ENCODE measurements around the gene DNMT1. TPM values are rescaled to one million over a fixed set of nuclear protein-coding genes. Genes with fewer than 3 reads are reported as not detected.
"Not testable (repeated sequence)": the region's sequence is repeated elsewhere in the genome, so short reads cannot be mapped to it uniquely, and the experiment has no call there.

Gene DNMT1
- total RNA-seq, 2 donors from 2014 or later: 43.2 to 59.2 TPM

GRCh38 chr19:10224337-10224736 lies 29.6 kb upstream of the DNMT1 start:
- intact Hi-C loops (cut with DNase I): no loop called here
- no peak for DNase-seq (ENCODE audit: low spot score)

GRCh38 chr19:10223488-10224213 lies 28.9 kb upstream of the DNMT1 start:
- intact Hi-C loops (cut with DNase I): no loop called here
- no peak for DNase-seq (ENCODE audit: low spot score)

GRCh38 chr19:10222201-10222890 lies 27.6 kb upstream of the DNMT1 start:
- intact Hi-C loops (cut with DNase I): no loop called here
- DNase-seq (ENCODE audit: low spot score): no peak

GRCh38 chr19:10220695-10221094 lies 25.9 kb upstream of the DNMT1 start:
- intact Hi-C loops (cut with DNase I): no loop called here

GRCh38 chr19:10219678-10220077 lies 24.9 kb upstream of the DNMT1 start:
- intact Hi-C loops (cut with DNase I): no loop called here
- DNase-seq (ENCODE audit: low spot score): no peak

More at GRCh38 chr19:10220695-10221094, 25.9 kb upstream of the DNMT1 start:
- DNase-seq (ENCODE audit: low spot score): no peak

GRCh38 chr19:10217085-10217484 lies 22.3 kb upstream of the DNMT1 start:
- DNase-seq (ENCODE audit: low spot score): no peak
- intact Hi-C loops (cut with DNase I): no loop called here

- intact Hi-C loops (cut with DNase I): no loop called here
Measured at GRCh38 chr19:10214784-10215183, 20.0 kb upstream of the DNMT1 start.

GRCh38 chr19:10211691-10212090 lies 16.9 kb upstream of the DNMT1 start:
- no peak for DNase-seq (ENCODE audit: low spot score)
- intact Hi-C loops (cut with DNase I): no loop called here

More at GRCh38 chr19:10214784-10215183, 20.0 kb upstream of the DNMT1 start:
- DNase-seq (ENCODE audit: low spot score): no peak

- intact Hi-C loops (cut with DNase I): no loop called here
- DNase-seq (ENCODE audit: low spot score): no peak
Measured at GRCh38 chr19:10211061-10211460, 16.3 kb upstream of the DNMT1 start.

- DNase-seq (ENCODE audit: low spot score): no peak
- intact Hi-C loops (cut with DNase I): no loop called here
Measured at GRCh38 chr19:10209315-10209714, 14.6 kb upstream of the DNMT1 start.

- no peak for DNase-seq (ENCODE audit: low spot score)
Measured at GRCh38 chr19:10207026-10207425, 12.3 kb upstream of the DNMT1 start.

GRCh38 chr19:10206226-10206885 lies 11.6 kb upstream of the DNMT1 start:
- intact Hi-C loops (cut with DNase I): no loop called here
- DNase-seq (ENCODE audit: low spot score): no peak

More at GRCh38 chr19:10207026-10207425, 12.3 kb upstream of the DNMT1 start:
- intact Hi-C loops (cut with DNase I): no loop called here

- no peak for DNase-seq (ENCODE audit: low spot score)
- intact Hi-C loops (cut with DNase I): no loop called here
Measured at GRCh38 chr19:10205636-10206035, 10.9 kb upstream of the DNMT1 start.

GRCh38 chr19:10203686-10204085 lies 8.9 kb upstream of the DNMT1 start:
- intact Hi-C loops (cut with DNase I): no loop called here

GRCh38 chr19:10201176-10201575 lies 6.4 kb upstream of the DNMT1 start:
- intact Hi-C loops (cut with DNase I): no loop called here
- no peak for DNase-seq (ENCODE audit: low spot score)

More at GRCh38 chr19:10203686-10204085, 8.9 kb upstream of the DNMT1 start:
- DNase-seq (ENCODE audit: low spot score): no peak

GRCh38 chr19:10200101-10200500 lies 5.3 kb upstream of the DNMT1 start:
- intact Hi-C loops (cut with DNase I): not testable (repeated sequence)

GRCh38 chr19:10198889-10199644 lies 4.3 kb upstream of the DNMT1 start:
- intact Hi-C loops (cut with DNase I); DNase-seq (ENCODE audit: low spot score): not testable (repeated sequence)

More at GRCh38 chr19:10200101-10200500, 5.3 kb upstream of the DNMT1 start:
- not testable (repeated sequence) for DNase-seq (ENCODE audit: low spot score)

- intact Hi-C loops (cut with DNase I): no loop called here
- no peak for DNase-seq (ENCODE audit: low spot score)
Measured at GRCh38 chr19:10195199-10195519, 406 bp upstream of the DNMT1 start.

GRCh38 chr19:10193790-10194499 lies 808 bp downstream of the DNMT1 start:
- no peak for DNase-seq (ENCODE audit: low spot score)
- intact Hi-C loops (cut with DNase I): loop anchor here in 1 of 2 donors (5.0 kb wide), 1 partner anchor 38 kb away; the partner anchor contains the start of gene S1PR2

Data from posterior vena cava (tissue), 2 donors.